GM18909 (cell line): ENCODE results near the gene HSP90B1.

Experiments used
- ATAC-seq: cut with Tn5 transposase; IDR thresholded peaks from one replicate; pipeline ENCODE4 v1.9.1; 2021; ENCODE audit warnings: mild to moderate bottlenecking; ENCODE audit not compliant: unreplicated experiment, poor library complexity

HSP90B1 gene

GRCh38 chr12:103929046-103929783 lies 995 bp upstream of the HSP90B1 start:
- ATAC-seq = peak; percentile 30

- no peak for ATAC-seq
Measured at GRCh38 chr12:103929784-103930033, 501 bp upstream of the HSP90B1 start.

GRCh38 chr12:103930787-103931735 lies 851 bp downstream of the HSP90B1 start:
- no peak for ATAC-seq

GRCh38 chr12:103933237-103933636 lies 3.0 kb downstream of the HSP90B1 start:
- no peak for ATAC-seq

GRCh38 chr12:103936679-103937078 lies 6.5 kb downstream of the HSP90B1 start:
- ATAC-seq = no peak

- no peak for ATAC-seq
Measured at GRCh38 chr12:103944964-103945363, 14.8 kb downstream of the HSP90B1 start.

- no peak for ATAC-seq
Measured at GRCh38 chr12:103947871-103948555, 17.8 kb downstream of the HSP90B1 start.

GRCh38 chr12:103948746-103949406 lies 18.7 kb downstream of the HSP90B1 start:
- ATAC-seq = no peak

GRCh38 chr12:103952497-103952896 lies 22.3 kb downstream of the HSP90B1 start:
- no peak for ATAC-seq

- no peak for ATAC-seq
Measured at GRCh38 chr12:103955811-103956508, 25.8 kb downstream of the HSP90B1 start.

- peak; percentile 27 for ATAC-seq
Measured at GRCh38 chr12:103956509-103957027, 26.4 kb downstream of the HSP90B1 start.

- ATAC-seq = no peak
Measured at GRCh38 chr12:103957865-103958388, 27.7 kb downstream of the HSP90B1 start.

- ATAC-seq = no peak
Measured at GRCh38 chr12:103958621-103959020, 28.4 kb downstream of the HSP90B1 start.

GRCh38 chr12:103960616-103961227 lies 30.5 kb downstream of the HSP90B1 start:
- no peak for ATAC-seq

GRCh38 chr12:103962493-103962892 lies 32.3 kb downstream of the HSP90B1 start:
- ATAC-seq = no peak

GRCh38 chr12:103964805-103965204 lies 34.6 kb downstream of the HSP90B1 start:
- ATAC-seq = no peak

GRCh38 chr12:103965255-103965589 lies 35.0 kb downstream of the HSP90B1 start:
- ATAC-seq = no peak

GRCh38 chr12:103965590-103966504 lies 35.6 kb downstream of the HSP90B1 start, which contains the start of gene TDG:
Gene TDG (plus strand): TSS chr12:103965872. CDS start chr12:103966038, 166 bp downstream.
- peak; percentile 94 for ATAC-seq
